HG02763 (cell line): ENCODE data around the gene JAM3.
"Not testable (repeated sequence)": the region's sequence is repeated elsewhere in the genome, so short reads cannot be mapped to it uniquely, and the experiment has no call there.

Experiments
- ATAC-seq: cut with Tn5 transposase; IDR thresholded peaks from one replicate; pipeline ENCODE4 v1.9.1; 2021; ENCODE audit warnings: mild to moderate bottlenecking, moderate library complexity; ENCODE audit not compliant: unreplicated experiment

JAM3 gene

DNA sequence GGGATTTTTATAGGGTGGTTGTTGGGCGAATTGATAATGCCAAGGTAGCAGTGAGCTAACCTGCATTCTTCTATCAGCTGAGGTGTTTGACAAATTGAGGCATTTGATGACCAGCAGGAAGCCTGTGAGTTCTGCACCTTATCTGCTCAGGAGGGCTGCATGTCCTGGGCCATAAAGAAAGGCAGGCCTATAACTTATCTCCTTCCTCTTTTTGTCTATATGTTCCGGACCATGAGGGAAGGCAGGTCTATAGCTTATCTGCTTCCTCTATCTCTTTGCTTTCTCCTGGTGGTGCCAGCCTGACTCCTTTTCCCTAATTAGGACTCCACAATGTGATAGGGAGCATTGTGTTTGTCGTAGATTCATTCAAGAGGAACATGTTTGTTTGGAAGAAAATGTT, 8.6 kb upstream of the JAM3 start:
- no peak for ATAC-seq

DNA sequence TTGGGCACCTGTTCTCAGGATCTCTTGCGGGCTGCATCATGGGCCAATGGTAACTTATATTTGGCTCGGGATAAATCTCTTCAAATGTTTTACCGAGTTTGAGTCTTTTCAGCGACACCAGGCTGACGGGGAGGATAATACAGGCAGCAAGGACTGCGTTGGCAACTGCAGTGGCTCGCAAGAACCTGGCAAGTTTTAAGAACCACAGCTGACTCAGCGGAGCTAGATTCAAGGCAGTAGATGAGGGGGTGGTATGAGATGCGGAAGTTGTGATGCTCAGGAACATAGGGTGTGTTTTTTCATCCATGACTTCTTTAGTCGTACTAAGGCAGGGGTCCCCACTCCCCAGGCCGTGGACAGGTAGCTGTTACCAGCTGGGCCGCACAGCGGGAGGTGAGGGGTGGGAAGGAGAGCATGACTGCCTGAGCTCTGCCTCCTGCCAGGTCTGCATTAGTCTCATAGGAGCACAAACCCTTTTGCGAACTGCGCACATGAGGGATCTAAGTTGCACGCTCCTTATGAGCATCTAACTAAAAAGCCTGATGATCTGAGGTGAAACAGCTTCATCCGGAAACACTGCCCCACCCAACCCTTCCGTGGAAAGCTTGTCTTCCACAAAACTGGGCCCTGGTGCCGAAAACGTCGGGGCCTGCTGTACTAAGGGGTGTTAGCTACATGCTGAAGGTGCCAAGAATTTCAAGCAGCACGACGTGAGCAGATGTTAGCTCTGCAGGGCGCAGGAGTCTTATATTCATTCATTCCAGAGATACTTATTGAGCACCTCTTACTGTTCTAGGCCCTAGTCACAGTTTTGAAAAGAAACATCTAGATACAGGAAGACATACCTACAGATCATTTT, 6.4 kb upstream of the JAM3 start:
- no peak for ATAC-seq

DNA sequence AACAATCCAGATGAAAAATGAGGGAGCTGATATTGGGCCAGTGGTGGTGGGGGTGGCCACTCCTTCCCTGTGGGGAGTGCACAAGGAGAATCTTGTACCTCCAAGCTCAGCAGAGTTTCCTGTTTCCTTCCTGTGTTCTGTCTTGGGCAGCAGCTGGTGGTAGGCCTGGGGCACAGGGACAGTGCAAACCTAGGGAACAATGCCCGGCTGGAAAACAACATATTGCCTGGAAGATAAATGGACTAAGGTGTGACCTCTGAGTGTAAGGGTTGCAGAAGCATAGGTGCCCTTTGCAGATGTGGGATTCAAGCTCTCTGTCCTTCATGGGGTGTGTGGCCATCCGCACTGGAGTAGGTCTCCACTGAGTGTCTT, 5.8 kb upstream of the JAM3 start:
- ATAC-seq: no peak

DNA sequence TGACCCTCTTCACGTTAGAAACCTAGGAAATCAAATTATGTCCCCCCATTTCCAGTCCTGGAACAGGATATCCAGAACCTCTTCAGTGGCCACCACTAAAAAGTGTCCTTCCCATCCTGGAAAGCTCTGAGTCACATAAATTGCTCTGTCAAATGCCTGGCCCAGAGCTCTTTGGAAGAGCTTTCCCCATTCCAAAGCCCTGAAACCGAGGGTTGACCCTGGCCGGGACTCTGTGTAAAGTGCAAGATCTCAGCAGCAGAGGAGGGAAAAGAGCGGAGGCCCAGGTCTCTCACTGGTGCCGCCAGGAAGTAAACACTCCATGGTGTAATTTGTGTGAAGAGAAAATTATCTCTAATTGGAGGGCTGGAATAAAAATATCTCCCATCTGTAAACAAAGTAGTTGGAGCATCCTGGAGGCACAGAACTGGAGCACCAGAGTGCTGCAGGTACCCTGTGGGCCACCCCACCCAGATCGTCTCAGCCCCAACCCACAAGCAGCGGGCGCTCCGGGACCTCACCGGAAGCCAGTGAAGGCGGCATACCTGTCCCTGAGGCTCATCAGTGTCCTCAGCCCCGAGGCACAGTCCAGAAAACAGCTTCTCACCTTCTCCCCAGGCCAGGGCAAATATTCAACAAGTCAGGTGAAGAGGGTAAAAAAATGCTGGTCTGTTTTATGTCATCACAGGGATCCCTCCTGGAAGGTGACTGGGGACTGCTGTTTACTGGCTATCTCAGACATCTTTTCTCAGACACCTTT, 4.7 kb upstream of the JAM3 start:
- no peak for ATAC-seq

DNA sequence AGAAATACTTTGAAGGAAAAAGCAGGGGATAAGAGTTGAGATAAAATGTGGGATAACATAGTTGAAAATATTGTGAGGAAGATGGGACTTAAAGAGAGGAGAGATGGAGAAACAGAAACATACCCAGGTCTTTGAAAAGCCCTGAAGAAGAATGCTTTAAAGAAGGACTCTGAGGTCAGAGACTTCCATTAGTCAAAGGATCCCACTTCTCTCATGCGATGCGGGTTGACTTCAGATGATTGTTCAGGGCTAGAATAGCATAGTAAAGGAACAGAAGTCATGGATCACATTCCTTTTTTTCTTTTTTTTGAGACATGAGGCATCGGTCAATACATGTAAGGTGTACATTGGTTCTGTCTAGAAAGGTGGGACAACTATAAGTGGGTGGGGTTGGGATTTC, 3.5 kb upstream of the JAM3 start:
- ATAC-seq: no peak

DNA sequence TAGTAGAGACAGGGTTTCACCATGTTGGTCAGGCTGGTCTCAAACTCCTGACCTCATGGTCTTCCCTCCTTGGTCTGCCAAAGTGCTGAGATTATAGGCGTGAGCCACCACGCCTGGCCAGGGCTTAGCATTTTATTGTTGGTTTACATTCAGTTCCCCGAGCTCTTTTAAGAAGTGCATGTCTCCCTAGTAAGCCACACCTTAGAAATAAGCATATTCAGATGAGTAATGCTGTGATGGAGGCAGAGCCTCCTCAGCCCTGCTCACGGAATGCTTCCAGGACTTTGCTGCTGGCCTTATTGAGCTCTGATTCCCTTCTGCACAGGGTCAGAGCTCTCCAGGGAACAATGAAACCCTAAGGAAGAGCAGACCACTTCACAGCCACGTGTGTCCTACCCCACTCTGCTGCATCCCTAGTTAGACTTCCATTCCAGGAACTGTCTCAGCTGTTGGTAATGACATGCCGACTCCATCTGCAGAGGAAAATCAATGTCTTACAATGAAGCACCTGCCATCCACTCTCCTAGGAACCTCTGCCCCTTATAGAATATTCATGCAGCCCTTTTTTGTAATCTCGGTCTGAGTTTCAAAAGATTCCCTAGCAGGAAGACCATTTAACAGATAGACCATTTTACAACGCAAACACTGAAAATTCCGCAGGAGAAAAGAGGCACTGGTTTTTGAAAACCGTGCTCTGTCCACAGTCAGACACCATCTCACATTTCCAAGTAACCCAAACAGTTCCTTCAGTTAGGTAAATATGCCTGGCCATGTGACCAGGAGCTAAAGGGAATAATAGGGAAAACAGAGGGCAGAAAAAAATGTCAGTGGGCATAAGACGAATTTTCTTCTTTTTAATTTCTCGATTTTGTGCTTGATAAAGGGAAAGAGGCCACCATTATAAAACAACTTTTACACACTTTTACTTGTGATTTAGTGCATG, 1.7 kb upstream of the JAM3 start:
- no peak for ATAC-seq

DNA sequence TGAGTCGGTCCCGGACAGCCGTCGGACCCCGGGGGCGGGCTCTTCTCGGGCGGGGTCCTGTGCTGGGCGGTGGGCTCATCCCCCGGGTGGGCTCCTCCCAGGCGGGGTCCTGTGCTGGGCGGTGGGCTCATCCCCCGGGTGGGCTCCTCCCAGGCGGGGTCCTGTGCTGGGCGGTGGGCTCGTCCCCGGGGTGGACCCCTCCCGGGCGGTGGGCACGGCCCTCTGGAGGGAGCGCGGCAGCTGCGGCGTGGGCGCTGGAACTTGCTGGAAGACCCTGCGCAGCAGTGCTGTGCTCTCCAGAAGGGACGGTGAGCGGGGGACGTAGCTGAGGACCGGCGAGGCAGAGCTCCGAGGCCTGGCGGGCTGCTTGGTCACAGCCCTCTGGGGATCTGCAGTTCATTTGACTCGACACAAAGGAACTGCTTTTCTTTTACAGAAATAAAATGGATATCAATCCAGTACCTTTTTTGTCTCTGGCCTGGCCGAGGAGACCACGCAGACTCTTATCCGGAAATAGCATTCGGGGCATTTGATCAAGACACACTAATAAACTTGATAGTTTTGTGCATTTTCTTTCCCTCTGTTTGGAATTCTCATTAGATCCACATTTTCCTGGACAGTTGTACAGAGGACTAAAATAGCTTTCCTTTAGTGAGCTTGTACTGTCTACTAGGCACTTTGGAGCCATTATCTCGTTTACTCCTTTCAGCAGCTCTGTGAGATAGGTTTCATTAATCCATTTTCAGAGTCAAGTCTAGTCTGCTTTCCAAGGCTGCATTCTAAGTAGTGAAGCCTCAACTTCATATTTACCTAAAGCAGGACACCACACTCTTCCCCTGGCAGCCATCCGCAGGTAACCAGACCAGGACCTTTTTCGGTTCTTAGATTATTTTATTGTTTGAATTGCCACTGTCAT, 812 bp downstream of the JAM3 start:
- ATAC-seq: no peak

DNA sequence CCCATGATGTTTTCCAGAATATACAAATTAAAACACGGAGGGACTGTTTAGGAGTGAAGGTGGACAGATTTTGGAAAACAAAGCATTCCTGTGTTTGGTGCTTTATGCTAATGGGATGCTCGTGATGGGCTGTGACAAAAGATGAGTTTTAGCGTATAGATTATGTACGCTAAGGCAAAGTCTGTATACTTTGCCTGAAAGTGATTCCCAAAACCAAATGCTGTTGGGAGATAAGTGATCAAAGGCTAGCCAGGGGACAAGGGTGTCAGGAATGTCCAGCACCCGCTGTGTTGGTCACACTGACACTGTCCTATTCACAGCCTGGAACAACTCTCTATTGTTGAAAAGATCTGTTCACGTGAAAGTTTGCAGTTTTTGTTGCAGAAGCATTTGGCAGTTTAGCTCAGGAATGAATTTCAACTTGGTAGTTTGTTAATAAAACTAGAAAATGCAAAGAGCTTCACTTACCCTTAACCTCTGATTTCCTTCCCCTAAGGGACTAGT, 1.5 kb downstream of the JAM3 start:
- ATAC-seq: no peak

DNA sequence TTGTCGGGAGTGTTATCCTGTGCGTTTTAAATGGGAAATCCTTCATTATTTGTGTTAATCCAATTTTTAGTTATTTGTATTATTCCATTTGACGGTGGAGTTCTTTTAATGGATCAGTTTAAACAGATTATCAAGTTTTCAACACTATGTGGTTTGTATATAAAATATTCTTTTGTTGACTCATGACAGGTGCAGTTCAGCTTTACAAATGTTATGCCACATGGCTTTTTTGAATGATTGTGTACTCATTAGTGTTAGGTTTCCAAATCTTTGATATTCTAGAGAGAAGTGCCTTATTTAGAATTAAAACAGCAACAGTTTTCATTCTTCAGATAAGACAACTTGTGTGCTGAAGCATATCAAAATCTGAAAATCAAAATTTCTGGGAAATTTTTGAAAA, 2.4 kb downstream of the JAM3 start:
- no peak for ATAC-seq

DNA sequence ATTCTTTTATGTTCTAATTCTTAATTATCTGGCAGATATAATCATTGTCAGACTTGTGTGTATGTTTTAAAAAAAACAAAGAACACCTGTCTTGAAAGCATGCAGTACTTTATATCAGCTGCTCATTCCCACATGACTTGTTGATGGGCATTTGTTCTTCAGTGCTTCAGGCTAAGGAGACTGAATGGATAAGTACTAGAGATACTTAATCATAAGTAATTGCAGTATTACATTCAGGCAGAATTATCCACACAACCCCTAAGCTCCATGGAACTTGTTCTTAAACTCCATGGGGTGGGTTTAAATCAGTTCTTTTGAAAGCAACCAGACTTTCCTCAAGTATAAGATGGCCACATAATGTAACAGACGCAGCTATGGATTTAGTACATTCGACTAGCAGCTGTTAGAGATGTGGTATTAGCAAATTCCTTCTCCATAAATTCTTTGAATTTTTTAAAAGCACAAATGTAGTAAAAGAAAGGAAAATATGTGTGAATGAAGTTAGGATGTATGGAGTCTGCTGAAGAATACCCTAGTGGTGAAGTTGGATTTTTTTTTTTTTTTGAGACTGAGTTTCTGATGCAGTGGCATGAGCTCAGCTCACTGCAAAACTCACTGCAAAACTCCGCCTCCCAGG, 3.0 kb downstream of the JAM3 start:
- no peak for ATAC-seq

DNA sequence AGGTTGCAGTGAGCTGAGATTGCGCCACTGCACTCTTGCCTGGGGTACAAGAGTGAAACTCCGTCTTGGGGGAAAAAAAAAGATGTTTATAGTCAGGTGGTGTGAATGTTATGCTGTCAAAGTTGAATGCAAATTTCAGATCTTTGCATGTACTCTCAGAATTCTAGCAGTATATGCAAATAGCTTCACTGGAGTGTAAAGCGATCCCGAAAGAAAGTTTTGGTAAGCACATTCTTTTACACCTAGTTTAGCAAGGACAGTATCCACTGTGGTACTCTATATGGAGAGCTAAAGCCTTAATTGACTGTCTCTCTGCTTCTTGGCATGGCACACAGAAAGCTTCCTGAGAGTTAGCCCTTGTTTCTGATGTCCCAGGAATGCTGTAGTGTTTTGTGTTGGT, 4.0 kb downstream of the JAM3 start:
- ATAC-seq: peak; percentile 50

DNA sequence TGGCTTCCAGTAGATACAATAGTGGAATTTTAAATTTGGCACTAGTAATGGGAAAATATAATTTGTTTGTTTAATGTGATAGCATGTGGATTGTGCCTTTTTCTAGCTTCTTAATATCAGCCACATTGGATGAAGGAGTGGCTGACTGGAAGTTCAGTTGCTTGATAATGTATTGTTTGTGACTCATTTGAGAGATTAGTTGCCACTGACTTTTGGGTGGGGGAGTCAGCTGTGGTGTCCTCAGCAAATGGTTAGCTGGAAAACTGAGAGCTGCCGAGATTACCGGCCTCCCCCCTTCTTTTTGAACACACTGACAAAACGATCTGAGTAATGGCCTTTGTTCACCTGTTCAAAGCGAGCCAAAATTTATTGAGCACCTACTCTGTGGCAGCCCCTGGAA, 5.5 kb downstream of the JAM3 start:
- no peak for ATAC-seq

DNA sequence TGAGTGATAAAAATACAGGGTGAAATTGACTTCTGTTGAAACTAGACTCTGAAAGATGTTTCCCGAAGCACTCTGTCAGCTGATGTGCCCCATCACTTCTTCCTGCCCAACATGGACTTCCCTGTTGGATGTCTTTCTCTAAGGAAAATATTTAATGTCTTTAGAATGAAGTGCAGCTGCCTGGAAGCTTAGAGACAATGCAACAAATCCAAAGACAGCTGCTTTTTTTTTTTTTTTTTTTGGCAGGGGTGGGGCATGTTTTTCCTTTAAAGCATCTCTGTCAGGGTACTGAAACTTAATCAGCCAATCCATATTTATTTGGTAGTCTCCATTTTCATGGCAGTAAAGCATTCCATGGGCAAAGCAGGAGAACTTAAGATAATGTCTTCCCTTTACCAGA, 5.9 kb downstream of the JAM3 start:
- no peak for ATAC-seq

DNA sequence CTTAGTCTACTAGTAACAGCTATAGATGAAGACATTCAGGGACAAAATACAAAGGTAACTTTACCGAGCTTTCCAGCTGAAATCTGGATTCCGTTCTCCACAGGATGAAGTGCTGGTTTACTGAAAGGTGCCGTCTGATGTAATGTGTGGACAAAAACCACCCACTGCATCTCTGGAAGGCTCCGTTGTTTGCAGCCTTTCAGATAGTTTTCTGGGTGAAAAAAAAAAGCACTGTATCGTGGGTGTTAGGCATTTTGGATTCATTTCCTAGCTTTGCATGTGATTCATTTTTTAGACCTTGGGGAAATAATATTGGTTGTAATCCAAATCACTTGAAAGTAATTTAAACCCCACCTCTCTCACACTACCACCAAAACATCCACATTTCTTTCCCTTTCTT, 10.4 kb downstream of the JAM3 start:
- no peak for ATAC-seq

DNA sequence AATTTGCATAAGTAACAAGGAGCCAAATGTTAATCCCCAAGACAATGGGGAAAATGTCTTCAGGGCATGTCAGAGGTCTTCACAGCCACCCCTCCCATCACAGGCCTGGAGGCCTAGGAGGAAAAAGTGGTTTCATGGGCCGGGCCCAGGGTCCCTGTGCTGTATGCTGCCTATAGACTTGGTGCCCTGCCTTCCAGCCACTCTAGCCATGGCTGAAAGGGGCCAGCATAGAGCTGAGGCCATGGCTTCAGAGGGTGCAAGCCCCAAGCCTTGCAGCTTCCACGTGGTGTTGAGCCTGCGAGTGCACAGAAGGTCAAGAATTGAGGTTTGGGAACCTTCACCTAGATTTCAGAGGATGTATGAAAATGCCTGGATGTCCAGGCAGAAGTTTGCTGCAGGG, 12.4 kb downstream of the JAM3 start:
- not testable (repeated sequence) for ATAC-seq

DNA sequence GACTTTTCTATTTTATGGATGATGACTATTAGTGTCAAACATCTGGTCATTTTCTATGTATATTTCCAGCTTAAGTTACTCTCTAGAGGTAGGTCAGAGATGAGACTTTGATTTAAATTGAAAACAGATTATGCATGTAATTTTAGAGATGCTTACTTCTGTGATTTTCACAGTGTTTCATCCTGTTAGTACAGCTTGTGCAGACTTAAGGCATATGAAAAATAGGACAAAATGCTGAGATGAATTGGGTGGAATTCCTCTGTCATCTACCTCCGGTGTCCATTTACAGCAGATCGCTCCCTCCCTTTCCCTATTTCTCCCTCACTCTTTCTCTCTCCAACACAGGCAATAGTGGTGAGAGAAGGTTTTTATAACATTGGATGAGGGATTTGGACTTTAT, 14.1 kb downstream of the JAM3 start:
- ATAC-seq: no peak

DNA sequence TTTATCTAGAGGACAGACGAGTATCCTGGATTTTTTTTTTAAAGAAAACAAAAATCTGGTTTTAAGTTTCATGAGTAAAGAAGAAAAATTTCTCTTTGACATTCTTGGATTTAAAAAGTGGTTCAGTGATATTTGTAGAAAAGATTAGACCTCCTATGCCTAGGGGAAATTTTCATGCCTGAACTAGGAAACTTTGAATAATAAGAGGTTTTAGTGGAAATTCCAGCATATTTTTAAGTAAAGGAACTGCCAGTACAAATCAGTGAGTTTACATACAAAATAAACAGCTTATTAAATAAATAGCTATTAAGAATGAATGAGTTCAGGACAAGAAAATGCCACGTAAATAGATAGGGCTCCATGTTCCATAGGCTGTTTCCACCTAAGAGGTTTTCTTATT, 17.5 kb downstream of the JAM3 start:
- ATAC-seq: no peak

DNA sequence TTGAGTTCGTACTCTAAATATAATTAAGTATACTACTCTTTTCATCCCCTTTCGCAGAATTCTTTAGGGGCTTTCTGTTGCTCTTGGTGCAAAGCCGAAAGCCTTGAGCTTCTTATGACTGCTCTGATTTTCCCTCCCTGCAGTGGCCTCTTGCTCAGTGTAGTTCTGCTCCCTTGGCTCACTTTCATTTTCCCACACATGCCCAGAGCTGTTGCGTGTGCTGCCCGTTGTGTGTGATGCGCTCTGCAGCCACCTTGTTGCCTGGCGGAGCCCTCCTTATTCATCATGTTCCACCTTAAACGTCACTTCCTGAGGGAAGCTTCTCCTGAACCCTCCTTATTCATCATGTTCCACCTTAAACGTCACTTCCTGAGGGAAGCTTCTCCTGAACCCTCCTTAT, 23.1 kb downstream of the JAM3 start:
- ATAC-seq: not testable (repeated sequence)

DNA sequence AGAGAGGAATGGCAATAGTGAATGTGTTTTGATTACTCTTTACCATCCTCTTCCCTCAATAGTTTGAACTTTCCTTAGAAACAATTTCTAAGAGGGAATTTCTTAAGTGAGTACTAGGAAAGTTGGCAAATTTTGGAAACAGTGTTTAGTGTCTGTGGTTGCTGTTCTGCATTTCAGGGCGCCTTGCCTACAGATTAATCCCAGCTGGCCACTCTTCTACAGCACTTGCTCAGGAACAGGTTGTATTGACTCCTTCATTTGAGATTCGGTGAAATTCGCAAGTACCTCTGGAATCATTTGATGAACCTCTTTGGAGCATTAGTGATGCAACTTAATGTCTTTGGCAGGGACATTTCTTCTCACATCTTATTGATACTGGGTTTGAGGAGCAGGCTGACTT, 28.3 kb downstream of the JAM3 start:
- no peak for ATAC-seq
